Spleen (tissue), 11 donors: Measurements from ENCODE around the gene MEOX1. TPM values are rescaled to one million over a fixed set of nuclear protein-coding genes. Genes with fewer than 3 reads are reported as not detected.

Experiments
- DNase-seq: peaks from one replicate; pipeline ENCODE4 v3.0.0-alpha.2; 2020
- H3K27ac ChIP-seq, 8 donors: fragments of 200-600 bp; sonication (generic) in 7 of 8; 1 replicate in 4 of 8; 2 replicates in 4 of 8; pipeline versions ENCODE4 v1.5.0 to v1.8.0; 2016 to 2021; ENCODE audit warnings: inconsistent platforms in 4 of 8, mild to moderate bottlenecking in 4 of 8, moderate library complexity in 1 of 8
- H3K27me3 ChIP-seq, 7 donors: fragments of 200-600 bp; sonication (generic) in 6 of 7; replicated peaks in 1 of 7; 1 replicate in 4 of 7; 2 replicates in 3 of 7; pipeline versions ENCODE4 v1.5.0 to v1.8.0; 2016 to 2021; ENCODE audit warnings: inconsistent platforms in 3 of 7, mild to moderate bottlenecking in 1 of 7
- H3K36me3 ChIP-seq, 6 donors: fragments of 200-600 bp; sonication (generic) in 5 of 6; 1 replicate in 4 of 6; 2 replicates in 2 of 6; pipeline versions ENCODE4 v1.5.0 to v1.8.0; 2016 to 2021; ENCODE audit warnings: inconsistent platforms in 2 of 6
- H3K4me1 ChIP-seq, 6 donors: fragments of 200-600 bp; sonication (generic) in 5 of 6; 1 replicate in 3 of 6; 2 replicates in 3 of 6; pipeline versions ENCODE4 v1.5.0 to v1.8.0; 2016 to 2021; ENCODE audit warnings: inconsistent platforms in 3 of 6
- H3K4me3 ChIP-seq, 8 donors: fragments of 200-600 bp; sonication (generic) in 7 of 8; 1 replicate in 4 of 8; 2 replicates in 4 of 8; pipeline versions ENCODE4 v1.5.0 to v1.8.0; 2016 to 2021; ENCODE audit warnings: inconsistent platforms in 4 of 8, mild to moderate bottlenecking in 4 of 8, moderate library complexity in 2 of 8
- H3K9me3 ChIP-seq, 8 donors: fragments of 200-600 bp; sonication (generic) in 7 of 8; 1 replicate in 4 of 8; 2 replicates in 4 of 8; pipeline versions ENCODE4 v1.5.0 to v1.8.0; 2016 to 2021; ENCODE audit warnings: inconsistent platforms in 4 of 8
- POLR2A ChIP-seq, 3 donors: fragments of 450-650 bp; IDR thresholded peaks; one replicate each; pipeline ENCODE4 v1.5.1; 2017; ENCODE audit warnings: antibody characterized with exemption in 3 of 3, mild to moderate bottlenecking in 1 of 3
- POLR2AphosphoS5 ChIP-seq, 3 donors: sonication (generic); formaldehyde crosslinking; IDR thresholded peaks; one replicate each; pipeline ENCODE4 v1.5.1; 2017; ENCODE audit warnings: antibody characterized with exemption in 3 of 3
- WGBS, 5 donors: extraction: QIAGEN DNeasy Blood & Tissue Kit in 3 of 5; methylation state at CpG; one replicate each; pipeline versions ENCODE4 v1.1.5 to v1.1.7; 2013 to 2018; 5-methylcytosine and 5-hydroxymethylcytosine counted together
- intact Hi-C: fragments of 100-400 bp; cut with DNase I; formaldehyde crosslinking; loops from one replicate; pipeline ENCODE4 v1.15.0; 2023; ENCODE audit warnings: low total_unique reads
- polyA plus RNA-seq, 3 donors: library from polyadenylated mRNA; stranded (reverse); fragments of 200-250 nt; gene quantifications; one replicate each; pipeline ENCODE4 v1.2.1, GENCODE V29; 2013
- total RNA-seq, 7 donors: library from RNA; depleted of rRNA in 3 of 7; stranded (reverse); fragments of >200 nt in 3 of 7; fragmentation: NEBNext Ultra II Directional in 4 of 7; extraction: Animal tissue kit (Norgen Biotek cat#: 25700) in 4 of 7; gene quantifications; one replicate each; pipeline versions ENCODE4 v1.1.0 to v1.2.1, GENCODE V29; 2016 to 2021
- TF ChIP-seq, protein P1 (sequence below), 11 experiments: fragments of 200-600 bp in 7 of 11; fragments of 450-650 bp in 4 of 11; sonication (generic) in 4 of 11; IDR thresholded peaks in 8 of 11; conservative IDR thresholded peaks in 3 of 11; 1 replicate in 7 of 11; 2 replicates in 4 of 11; pipeline versions ENCODE4 v1.4.0 to v1.8.0; 2016 to 2021; ENCODE audit warnings: antibody characterized with exemption in 11 of 11, inconsistent platforms in 4 of 11, mild to moderate bottlenecking in 1 of 11
- donor health status: healthy with polysubstance abuse.
- donor health status: DM: no; HTN: no; CAD: no; lungs with moderate emphysema.
- donor health status: DM: no; HTN: no; CAD: no.
- donor health status: Bipolar disorder and iron deficiency.
- donor health status: healthy.
- donor health status: DM: no; HTN: no; CAD: no.
- donor health status: DM: yes; HTN: yes; CAD: no.

The MEOX1 gene
- total and polyA plus RNA-seq, 10 donors, result 4.1 to 46.9 (median 14.4) TPM

DNA sequence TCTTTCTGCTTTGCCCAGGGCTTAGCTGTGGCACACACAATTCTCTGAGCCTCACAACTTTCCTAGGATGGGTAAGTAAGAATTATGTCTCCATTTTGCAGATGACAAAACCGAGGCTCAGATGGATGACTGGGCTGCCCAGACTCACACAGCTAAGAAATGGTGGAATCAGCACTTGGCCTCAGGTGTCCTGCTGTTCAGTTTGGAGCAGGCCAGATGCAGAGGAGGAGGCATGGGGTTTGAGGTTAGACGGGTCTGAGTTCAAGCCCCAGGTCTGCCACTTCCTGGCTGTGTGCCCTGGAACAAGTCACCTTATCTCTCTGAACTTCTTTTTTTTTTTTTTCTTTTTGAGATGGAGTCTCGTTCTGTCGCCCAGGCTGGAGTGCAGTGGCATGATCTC is 1.7 kb upstream of the MEOX1 start:
- H3K36me3 ChIP-seq, result no peaks in the 10 kb centered on the region
- peak overlapping the region in 1 of 8 donors; percentile 75 for H3K27ac ChIP-seq
- intact Hi-C loops, result no loop called here
- 72 to 88% (median 77%) methylated on average over 4 of the region's 4 CpGs for WGBS, 5 donors
- H3K27me3 ChIP-seq, result peaks cover 0 to 31% (median 0%) of the 10 kb centered on the region in 7 donors
- no peaks in the 10 kb centered on the region for H3K9me3 ChIP-seq
- DNase-seq, result no peak
- peaks cover 0 to 65% (median 40%) of the 10 kb centered on the region in 6 donors for H3K4me1 ChIP-seq
- TF ChIP-seq, protein P1, sequence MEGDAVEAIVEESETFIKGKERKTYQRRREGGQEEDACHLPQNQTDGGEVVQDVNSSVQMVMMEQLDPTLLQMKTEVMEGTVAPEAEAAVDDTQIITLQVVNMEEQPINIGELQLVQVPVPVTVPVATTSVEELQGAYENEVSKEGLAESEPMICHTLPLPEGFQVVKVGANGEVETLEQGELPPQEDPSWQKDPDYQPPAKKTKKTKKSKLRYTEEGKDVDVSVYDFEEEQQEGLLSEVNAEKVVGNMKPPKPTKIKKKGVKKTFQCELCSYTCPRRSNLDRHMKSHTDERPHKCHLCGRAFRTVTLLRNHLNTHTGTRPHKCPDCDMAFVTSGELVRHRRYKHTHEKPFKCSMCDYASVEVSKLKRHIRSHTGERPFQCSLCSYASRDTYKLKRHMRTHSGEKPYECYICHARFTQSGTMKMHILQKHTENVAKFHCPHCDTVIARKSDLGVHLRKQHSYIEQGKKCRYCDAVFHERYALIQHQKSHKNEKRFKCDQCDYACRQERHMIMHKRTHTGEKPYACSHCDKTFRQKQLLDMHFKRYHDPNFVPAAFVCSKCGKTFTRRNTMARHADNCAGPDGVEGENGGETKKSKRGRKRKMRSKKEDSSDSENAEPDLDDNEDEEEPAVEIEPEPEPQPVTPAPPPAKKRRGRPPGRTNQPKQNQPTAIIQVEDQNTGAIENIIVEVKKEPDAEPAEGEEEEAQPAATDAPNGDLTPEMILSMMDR (IDR thresholded peaks at IDR 0.05 in 8 of 11, conservative IDR thresholded peaks at IDR 0.05 in 3 of 11), result no peak
- TF ChIP-seq POLR2A (IDR thresholded peaks at IDR 0.05), result no peak
- TF ChIP-seq POLR2AphosphoS5 (IDR thresholded peaks at IDR 0.05), result no peak
- no peak overlapping the region for H3K4me3 ChIP-seq

DNA sequence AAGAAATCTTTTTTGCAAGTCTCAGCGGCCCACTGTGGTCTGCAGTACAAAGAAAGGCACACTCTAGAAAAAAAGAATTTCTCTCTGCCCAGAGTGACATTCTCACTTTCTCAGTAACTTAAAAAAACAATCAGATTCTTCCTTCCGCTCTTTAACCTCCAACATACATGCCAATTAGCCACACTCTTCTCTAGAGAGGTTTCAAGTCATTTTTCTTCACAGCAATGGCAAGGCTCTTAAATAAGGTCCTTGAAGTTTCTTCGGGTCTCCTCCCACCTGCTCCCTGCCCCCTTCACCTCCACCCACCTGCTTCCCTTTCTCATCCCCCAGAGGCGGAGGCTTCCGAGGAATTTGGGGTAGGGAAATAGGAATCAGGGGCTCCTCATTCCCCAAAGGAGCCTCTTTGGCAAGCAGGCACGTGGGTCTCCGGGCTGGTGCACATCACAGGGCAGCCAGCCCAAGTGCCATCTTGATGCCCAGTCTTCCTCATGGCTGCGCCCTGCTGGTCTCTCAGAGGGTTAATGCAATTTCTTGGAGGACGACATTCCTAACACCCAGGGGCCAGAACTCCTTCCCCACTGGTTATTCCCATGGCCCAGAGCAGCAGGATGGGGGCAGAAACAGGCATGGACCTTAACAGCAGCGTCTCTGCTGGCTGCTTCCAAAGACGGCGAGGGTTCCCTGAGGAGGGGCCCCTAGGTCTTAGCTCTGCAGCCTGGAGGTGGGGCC is 855 bp upstream of the MEOX1 start:
- 55 to 78% (median 74%) methylated on average over 12 of the region's 12 CpGs for WGBS, 5 donors
- Histone ChIP-seq H3K27ac (peak overlapping the region in 3 of 8 donors; percentile 39 to 75 (median 53)), H3K4me3 (no peak overlapping the region)

DNA sequence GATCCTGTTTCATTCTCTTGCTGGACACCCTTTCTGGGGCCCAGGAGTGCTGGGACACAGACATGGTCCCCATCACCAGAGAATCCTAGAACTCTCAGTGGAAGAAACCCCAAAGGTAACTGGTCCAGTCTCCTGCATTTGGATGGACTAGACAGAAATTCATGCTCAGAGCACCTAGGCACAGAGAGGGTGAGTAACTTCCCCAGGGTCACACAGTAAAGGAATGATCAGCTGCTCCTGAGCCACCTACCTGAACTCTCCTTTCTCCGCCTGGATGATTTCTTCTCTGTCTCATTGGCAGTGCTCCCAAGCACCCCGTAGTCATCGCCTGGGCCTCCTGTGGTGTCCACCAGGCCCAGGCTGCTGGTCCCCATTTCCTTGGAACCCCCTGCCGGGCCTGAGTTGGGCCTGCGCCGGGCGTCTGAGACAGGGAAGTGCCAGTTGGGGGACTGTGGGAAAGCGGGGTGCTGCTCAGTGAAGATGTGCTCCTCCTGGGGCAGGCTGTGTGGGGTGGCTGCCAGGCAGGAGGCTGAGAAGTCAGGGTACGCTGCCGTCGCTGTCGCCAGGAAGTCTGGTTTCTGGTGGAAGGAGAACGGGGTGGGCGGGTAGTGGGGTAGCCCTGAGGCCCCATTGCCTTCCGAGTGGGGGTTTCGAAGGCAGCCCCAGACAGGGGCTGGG is 767 bp downstream of the MEOX1 start:
- TF ChIP-seq, protein P1 (IDR thresholded peaks at IDR 0.05 in 8 of 11, conservative IDR thresholded peaks at IDR 0.05 in 3 of 11), result no peak
- TF ChIP-seq POLR2A (IDR thresholded peaks at IDR 0.05) (no peak), POLR2AphosphoS5 (IDR thresholded peaks at IDR 0.05) (peak in 1 of 3 donors; percentile 4)
- Histone ChIP-seq H3K27ac (peak overlapping the region in 7 of 8 donors; percentile 30 to 75 (median 53)), H3K9me3 (no peaks in the 10 kb centered on the region), H3K36me3 (no peaks in the 10 kb centered on the region), H3K4me3 (peak overlapping the region in 5 of 8 donors; percentile 10 to 38 (median 26)), H3K27me3 (peaks cover 0 to 31% (median 0%) of the 10 kb centered on the region in 7 donors), H3K4me1 (peaks cover 0 to 79% (median 52%) of the 10 kb centered on the region in 6 donors)
- no peak for DNase-seq
- WGBS, 5 donors, result 22 to 47% (median 32%) methylated on average over 16 of the region's 16 CpGs
- intact Hi-C loops, result no loop called here

More for the DNA sequence above, 855 bp upstream of the MEOX1 start:
- Histone ChIP-seq H3K36me3 (no peaks in the 10 kb centered on the region), H3K9me3 (no peaks in the 10 kb centered on the region), H3K27me3 (peaks cover 0 to 31% (median 0%) of the 10 kb centered on the region in 7 donors), H3K4me1 (peaks cover 0 to 65% (median 40%) of the 10 kb centered on the region in 6 donors)
- intact Hi-C loops, result no loop called here
- TF ChIP-seq, protein P1 (IDR thresholded peaks at IDR 0.05 in 8 of 11, conservative IDR thresholded peaks at IDR 0.05 in 3 of 11), result no peak
- TF ChIP-seq POLR2AphosphoS5 (IDR thresholded peaks at IDR 0.05) (no peak), POLR2A (IDR thresholded peaks at IDR 0.05) (no peak)
- DNase-seq, result no peak
